ENCODE data around the gene ABCG8.
A peak's percentile ranks its signal among the peaks of the same experiment; 100 is the strongest.

ABCG8 gene

GRCh38 chr2:43896906-43897305 lies 58.1 kb downstream of the ABCG8 start:
- Histone ChIP-seq H3K4me1 (ENCODE audit: insufficient read depth, low read length) (no peaks in the 10 kb centered on the region), H3K36me3 (ENCODE audit: insufficient read depth, low read length) (peaks cover 91% of the 10 kb centered on the region), H3K9me3 (ENCODE audit: insufficient read depth, low read length, severe bottlenecking) (no peaks in the 10 kb centered on the region), H3K4me3 (ENCODE audit: low read depth in 1 of 2, low read length in 2 of 2) (no peak overlapping the region), H3K27me3 (ENCODE audit: insufficient read depth, low read length, poor library complexity) (no peaks in the 10 kb centered on the region), H4K20me1 (ENCODE audit: insufficient read depth, low read length) (no peaks in the 10 kb centered on the region), H2AFZ (ENCODE audit: low read depth, low read length) (no peak overlapping the region), H3K79me2 (ENCODE audit: insufficient read depth, low read length) (no peaks in the 10 kb centered on the region), H3K4me2 (ENCODE audit: insufficient read depth, low read length) (no peak overlapping the region), H3K27ac (ENCODE audit: low read length) (no peak overlapping the region), H3K9ac (ENCODE audit: low read depth, low read length) (no peak overlapping the region)
- no peak for ATAC-seq (ENCODE audit: insufficient read depth, low read depth)
- TF ChIP-seq CTCF (IDR thresholded peaks at IDR 0.05; ENCODE audit: borderline replicate concordance, extremely low read depth, low read length, poor library complexity, severe bottlenecking) (no peak), EZH2 (IDR thresholded peaks at IDR 0.05; ENCODE audit: borderline replicate concordance, low read depth, low read length, severe bottlenecking) (no peak)
- no peak for DNase-seq

GRCh38 chr2:43897492-43897891 lies 58.7 kb downstream of the ABCG8 start:
- no peak overlapping the region for H3K4me2 ChIP-seq (ENCODE audit: insufficient read depth, low read length)
- DNase-seq (no peak), ATAC-seq (ENCODE audit: insufficient read depth, low read depth) (no peak)
- H3K4me3 ChIP-seq (ENCODE audit: low read depth in 1 of 2, low read length in 2 of 2), result no peak overlapping the region
- H3K36me3 ChIP-seq (ENCODE audit: insufficient read depth, low read length), result peaks cover 90% of the 10 kb centered on the region
- no peaks in the 10 kb centered on the region for H4K20me1 ChIP-seq (ENCODE audit: insufficient read depth, low read length)
- no peaks in the 10 kb centered on the region for H3K27me3 ChIP-seq (ENCODE audit: insufficient read depth, low read length, poor library complexity)
- H3K9ac ChIP-seq (ENCODE audit: low read depth, low read length), result no peak overlapping the region
- H3K79me2 ChIP-seq (ENCODE audit: insufficient read depth, low read length), result no peaks in the 10 kb centered on the region
- H3K9me3 ChIP-seq (ENCODE audit: insufficient read depth, low read length, severe bottlenecking), result no peaks in the 10 kb centered on the region
- H3K27ac ChIP-seq (ENCODE audit: low read length), result no peak overlapping the region
- no peaks in the 10 kb centered on the region for H3K4me1 ChIP-seq (ENCODE audit: insufficient read depth, low read length)
- TF ChIP-seq EZH2 (IDR thresholded peaks at IDR 0.05; ENCODE audit: borderline replicate concordance, low read depth, low read length, severe bottlenecking) (no peak), CTCF (IDR thresholded peaks at IDR 0.05; ENCODE audit: borderline replicate concordance, extremely low read depth, low read length, poor library complexity, severe bottlenecking) (no peak)
- H2AFZ ChIP-seq (ENCODE audit: low read depth, low read length), result no peak overlapping the region

GRCh38 chr2:43898134-43898837 lies 59.5 kb downstream of the ABCG8 start:
- no peaks in the 10 kb centered on the region for H4K20me1 ChIP-seq (ENCODE audit: insufficient read depth, low read length)
- ATAC-seq (ENCODE audit: insufficient read depth, low read depth) (no peak), DNase-seq (no peak)
- H3K27me3 ChIP-seq (ENCODE audit: insufficient read depth, low read length, poor library complexity), result no peaks in the 10 kb centered on the region
- H3K9me3 ChIP-seq (ENCODE audit: insufficient read depth, low read length, severe bottlenecking), result no peaks in the 10 kb centered on the region
- no peaks in the 10 kb centered on the region for H3K79me2 ChIP-seq (ENCODE audit: insufficient read depth, low read length)
- TF ChIP-seq CTCF (IDR thresholded peaks at IDR 0.05; ENCODE audit: borderline replicate concordance, extremely low read depth, low read length, poor library complexity, severe bottlenecking) (peak; percentile 47), EZH2 (IDR thresholded peaks at IDR 0.05; ENCODE audit: borderline replicate concordance, low read depth, low read length, severe bottlenecking) (no peak)
- peaks cover 90% of the 10 kb centered on the region for H3K36me3 ChIP-seq (ENCODE audit: insufficient read depth, low read length)
- no peak overlapping the region for H3K9ac ChIP-seq (ENCODE audit: low read depth, low read length)
- H3K4me2 ChIP-seq (ENCODE audit: insufficient read depth, low read length), result no peak overlapping the region
- H3K27ac ChIP-seq (ENCODE audit: low read length), result no peak overlapping the region
- H2AFZ ChIP-seq (ENCODE audit: low read depth, low read length), result no peak overlapping the region
- no peaks in the 10 kb centered on the region for H3K4me1 ChIP-seq (ENCODE audit: insufficient read depth, low read length)
- no peak overlapping the region for H3K4me3 ChIP-seq (ENCODE audit: low read depth in 1 of 2, low read length in 2 of 2)

All from DND-41 (cell line).